Osteoblast (primary cell): ENCODE data around the gene AKAP13. TPM values are rescaled to one million over a fixed set of nuclear protein-coding genes. Genes with fewer than 3 reads are reported as not detected.

Experiments
- DNase-seq: peaks from one replicate; pipeline ENCODE4 v3.0.0; 2011; ENCODE audit warnings: low spot score, mixed read lengths; ENCODE audit not compliant: insufficient read length; ENCODE audit errors: missing footprints
- H2AFZ ChIP-seq: 2 replicates; pipeline ENCODE4 v1.6.0; 2011; ENCODE audit warnings: mild to moderate bottlenecking, low read length
- H3K27ac ChIP-seq: 2 replicates; pipeline ENCODE4 v1.5.1; 2011; ENCODE audit warnings: mild to moderate bottlenecking, low read depth, low read length, moderate library complexity
- H3K27me3 ChIP-seq: 2 replicates; pipeline ENCODE4 v1.6.0; 2012; ENCODE audit warnings: mild to moderate bottlenecking, control low read depth, inconsistent platforms, low read length, moderate library complexity; ENCODE audit not compliant: insufficient read depth
- H3K36me3 ChIP-seq: 2 replicates; pipeline ENCODE4 v1.5.1; 2011; ENCODE audit warnings: mild to moderate bottlenecking, low read length, control low read depth, moderate library complexity; ENCODE audit not compliant: insufficient read depth
- H3K4me1 ChIP-seq: 2 replicates; pipeline ENCODE4 v1.5.1; 2011; ENCODE audit warnings: mild to moderate bottlenecking, low read length, control low read depth, moderate library complexity; ENCODE audit not compliant: insufficient read depth
- H3K4me2 ChIP-seq: 2 replicates; pipeline ENCODE4 v1.6.0; 2011; ENCODE audit warnings: mild to moderate bottlenecking, low read length; ENCODE audit not compliant: insufficient read depth
- H3K4me3 ChIP-seq: fragments of 200-600 bp; sonication (generic); 3 replicates; pipeline ENCODE4 v1.5.1; 2012; ENCODE audit warnings: mild to moderate bottlenecking, low read length, inconsistent platforms; ENCODE audit not compliant: insufficient read depth
- H3K79me2 ChIP-seq: 2 replicates; pipeline ENCODE4 v1.6.0; 2012; ENCODE audit warnings: mild to moderate bottlenecking, low read length, control low read depth, inconsistent platforms; ENCODE audit not compliant: insufficient read depth
- H3K9me3 ChIP-seq: 2 replicates; pipeline ENCODE4 v1.5.1; 2011; ENCODE audit warnings: low read depth, low read length, control low read depth
- H4K20me1 ChIP-seq: 2 replicates; pipeline ENCODE4 v1.6.0; 2012; ENCODE audit warnings: mild to moderate bottlenecking, low read length, control low read depth; ENCODE audit not compliant: insufficient read depth
- CTCF ChIP-seq: IDR thresholded peaks from 2 replicates; pipeline ENCODE4 v1.5.1; 2011; ENCODE audit warnings: mild to moderate bottlenecking, low read depth, low read length, moderate library complexity; ENCODE audit errors: extremely low read depth
- total RNA-seq: library from RNA; depleted of rRNA; stranded (reverse); fragments of >200 nt; gene quantifications from 2 replicates; pipeline ENCODE4 v1.2.3, GENCODE V29; 2012

AKAP13 gene
- total RNA-seq, 1 donor, result 77.1 TPM

- no peaks in the 10 kb centered on the region for H3K27me3 ChIP-seq
- H4K20me1 ChIP-seq, result no peaks in the 10 kb centered on the region
These were observed 12.7 kb upstream of the AKAP13 start for GRCh38 chr15:85367741-85368140.

GRCh38 chr15:85374831-85375230, 5.6 kb upstream of the AKAP13 start:
- no peaks in the 10 kb centered on the region for H3K79me2 ChIP-seq
- no peak overlapping the region for H3K4me3 ChIP-seq
- H4K20me1 ChIP-seq, result no peaks in the 10 kb centered on the region
- TF ChIP-seq CTCF, result no peak
- no peak overlapping the region for H3K27ac ChIP-seq
- DNase-seq, result no peak
- no peaks in the 10 kb centered on the region for H3K9me3 ChIP-seq
- H3K4me1 ChIP-seq, result peaks cover 5% of the 10 kb centered on the region
- no peak overlapping the region for H2AFZ ChIP-seq
- no peaks in the 10 kb centered on the region for H3K27me3 ChIP-seq
- H3K36me3 ChIP-seq, result no peaks in the 10 kb centered on the region
- H3K4me2 ChIP-seq, result no peak overlapping the region

More at GRCh38 chr15:85367741-85368140, 12.7 kb upstream of the AKAP13 start:
- H3K4me2 ChIP-seq, result no peak overlapping the region
- no peak for DNase-seq
- H3K4me3 ChIP-seq, result no peak overlapping the region
- no peaks in the 10 kb centered on the region for H3K9me3 ChIP-seq
- no peak overlapping the region for H2AFZ ChIP-seq
- no peaks in the 10 kb centered on the region for H3K79me2 ChIP-seq
- H3K4me1 ChIP-seq, result no peaks in the 10 kb centered on the region
- no peaks in the 10 kb centered on the region for H3K36me3 ChIP-seq
- no peak overlapping the region for H3K27ac ChIP-seq
- no peak for TF ChIP-seq CTCF

GRCh38 chr15:85377269-85377668, 3.1 kb upstream of the AKAP13 start:
- no peaks in the 10 kb centered on the region for H3K9me3 ChIP-seq
- H3K79me2 ChIP-seq, result peaks cover 13% of the 10 kb centered on the region
- no peak overlapping the region for H3K27ac ChIP-seq
- H2AFZ ChIP-seq, result no peak overlapping the region
- no peak for DNase-seq
- H3K36me3 ChIP-seq, result no peaks in the 10 kb centered on the region
- no peak overlapping the region for H3K4me2 ChIP-seq
- H3K4me1 ChIP-seq, result peaks cover 13% of the 10 kb centered on the region
- no peak for TF ChIP-seq CTCF
- H3K27me3 ChIP-seq, result no peaks in the 10 kb centered on the region
- no peak overlapping the region for H3K4me3 ChIP-seq
- H4K20me1 ChIP-seq, result peaks cover 7% of the 10 kb centered on the region

- Histone ChIP-seq H3K4me3 (no peak overlapping the region), H4K20me1 (peaks cover 14% of the 10 kb centered on the region), H3K79me2 (peaks cover 20% of the 10 kb centered on the region), H3K4me1 (peaks cover 17% of the 10 kb centered on the region), H3K9me3 (no peaks in the 10 kb centered on the region), H3K27me3 (no peaks in the 10 kb centered on the region), H2AFZ (no peak overlapping the region), H3K4me2 (no peak overlapping the region), H3K36me3 (no peaks in the 10 kb centered on the region), H3K27ac (no peak overlapping the region)
- DNase-seq, result no peak
- no peak for TF ChIP-seq CTCF
These were observed 2.4 kb upstream of the AKAP13 start for GRCh38 chr15:85377986-85378385.
